ENCODE results near the gene ZNRF3. TPM values are rescaled to one million over a fixed set of nuclear protein-coding genes. Genes with fewer than 3 reads are reported as not detected.

Gene ZNRF3
- polyA plus RNA-seq, 3 donors: 0.13 TPM; not detected in 2

DNA sequence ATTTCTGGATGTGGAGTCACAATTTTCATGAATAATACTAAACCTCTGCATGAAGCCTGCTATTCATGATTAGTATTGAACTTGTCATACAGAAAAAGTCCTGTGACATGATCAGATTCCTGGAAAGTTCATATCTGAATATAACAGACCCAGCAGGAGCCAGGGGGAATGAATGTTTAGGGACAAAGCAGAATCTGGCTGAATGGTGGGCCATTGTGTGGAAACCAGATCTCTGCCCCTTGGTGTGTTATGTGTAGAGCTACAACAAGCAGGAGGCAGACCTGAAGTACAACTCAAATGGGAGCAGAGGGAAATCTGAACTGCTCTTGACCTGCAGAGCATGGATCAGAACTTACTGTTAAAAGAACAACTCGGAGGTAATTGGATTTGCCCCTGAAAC lies 219.7 kb downstream of the ZNRF3 start:
- Mint-ChIP-seq H3K4me3 (no peak overlapping the region), H3K36me3 (no peaks in the 10 kb centered on the region), H3K9me3 (peaks cover 0 to 1% (median 0%) of the 10 kb centered on the region in 7 donors), H3K27me3 (ENCODE audit: low read depth in 3 of 3) (peaks cover 1 to 3% (median 3%) of the 10 kb centered on the region in 3 donors), H3K4me1 (no peaks in the 10 kb centered on the region), H3K27ac (no peak overlapping the region)
- Histone ChIP-seq H3K9me3 (replicated peaks in 1 of 2; ENCODE audit: control insufficient read depth in 1 of 2, insufficient read depth in 1 of 2, low read length in 2 of 2) (no peaks in the 10 kb centered on the region), H3K79me2 (ENCODE audit: insufficient read depth, low read length) (no peaks in the 10 kb centered on the region), H3K4me3 (replicated peaks in 1 of 3; ENCODE audit: low read depth in 2 of 3, low read length in 3 of 3) (no peak overlapping the region), H3K36me3 (replicated peaks in 1 of 2; ENCODE audit: control insufficient read depth in 1 of 2, insufficient read depth in 2 of 2, low read length in 2 of 2) (no peaks in the 10 kb centered on the region), H3K4me2 (replicated peaks; ENCODE audit: extremely low read depth, low read length, poor library complexity, severe bottlenecking) (no peak overlapping the region), H3K27me3 (ENCODE audit: control insufficient read depth in 2 of 2, insufficient read depth in 2 of 2, low read length in 2 of 2) (no peaks in the 10 kb centered on the region), H4K20me1 (ENCODE audit: insufficient read depth, low read length) (no peaks in the 10 kb centered on the region), H3K27ac (ENCODE audit: low read depth in 1 of 2, low read length in 2 of 2) (no peak overlapping the region), H3K9ac (ENCODE audit: insufficient read depth, low read length, poor library complexity, severe bottlenecking) (no peak overlapping the region), H2AFZ (ENCODE audit: insufficient read depth, low read depth, low read length, poor library complexity, severe bottlenecking) (no peak overlapping the region), H3K4me1 (ENCODE audit: control insufficient read depth in 1 of 2, insufficient read depth in 2 of 2, low read length in 2 of 2) (no peaks in the 10 kb centered on the region)
- WGBS (ENCODE audit: insufficient coverage): 100% methylated on average over 1 of the region's 1 CpG
- no peak for DNase-seq
- TF ChIP-seq, protein P1, sequence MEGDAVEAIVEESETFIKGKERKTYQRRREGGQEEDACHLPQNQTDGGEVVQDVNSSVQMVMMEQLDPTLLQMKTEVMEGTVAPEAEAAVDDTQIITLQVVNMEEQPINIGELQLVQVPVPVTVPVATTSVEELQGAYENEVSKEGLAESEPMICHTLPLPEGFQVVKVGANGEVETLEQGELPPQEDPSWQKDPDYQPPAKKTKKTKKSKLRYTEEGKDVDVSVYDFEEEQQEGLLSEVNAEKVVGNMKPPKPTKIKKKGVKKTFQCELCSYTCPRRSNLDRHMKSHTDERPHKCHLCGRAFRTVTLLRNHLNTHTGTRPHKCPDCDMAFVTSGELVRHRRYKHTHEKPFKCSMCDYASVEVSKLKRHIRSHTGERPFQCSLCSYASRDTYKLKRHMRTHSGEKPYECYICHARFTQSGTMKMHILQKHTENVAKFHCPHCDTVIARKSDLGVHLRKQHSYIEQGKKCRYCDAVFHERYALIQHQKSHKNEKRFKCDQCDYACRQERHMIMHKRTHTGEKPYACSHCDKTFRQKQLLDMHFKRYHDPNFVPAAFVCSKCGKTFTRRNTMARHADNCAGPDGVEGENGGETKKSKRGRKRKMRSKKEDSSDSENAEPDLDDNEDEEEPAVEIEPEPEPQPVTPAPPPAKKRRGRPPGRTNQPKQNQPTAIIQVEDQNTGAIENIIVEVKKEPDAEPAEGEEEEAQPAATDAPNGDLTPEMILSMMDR (IDR thresholded peaks at IDR 0.05): no peak
- intact Hi-C loops (cut with micrococcal nuclease): no loop called here

DNA sequence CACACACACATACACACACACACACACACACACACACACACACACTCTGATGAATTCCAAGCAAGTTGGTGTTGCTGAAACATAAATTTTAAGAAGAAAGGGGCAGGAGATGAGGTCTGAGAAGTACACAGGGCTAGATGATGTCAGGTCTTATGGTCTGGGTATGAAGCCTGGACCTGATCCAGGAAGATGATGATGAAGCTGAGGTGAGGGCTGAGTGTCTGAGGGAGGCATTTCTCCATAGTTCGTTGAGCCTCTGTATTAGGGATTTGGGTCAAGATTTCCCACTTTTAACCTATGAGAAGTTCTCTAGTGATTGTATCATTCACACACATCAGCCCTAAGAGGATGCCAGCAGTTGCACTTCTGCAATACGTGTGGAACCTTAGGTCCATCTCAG lies 222.1 kb downstream of the ZNRF3 start:
- no peaks in the 10 kb centered on the region for H3K4me1 ChIP-seq (ENCODE audit: control insufficient read depth in 1 of 2, insufficient read depth in 2 of 2, low read length in 2 of 2)
- H2AFZ ChIP-seq (ENCODE audit: insufficient read depth, low read depth, low read length, poor library complexity, severe bottlenecking): no peak overlapping the region
- H3K9me3 Mint-ChIP-seq: peaks cover 0 to 1% (median 0%) of the 10 kb centered on the region in 7 donors
- H3K4me1 Mint-ChIP-seq: no peaks in the 10 kb centered on the region
- no peak overlapping the region for H3K4me3 ChIP-seq (replicated peaks in 1 of 3; ENCODE audit: low read depth in 2 of 3, low read length in 3 of 3)
- peaks cover 0 to 2% (median 0%) of the 10 kb centered on the region in 3 donors for H3K27me3 Mint-ChIP-seq (ENCODE audit: low read depth in 3 of 3)
- intact Hi-C loops (cut with micrococcal nuclease): no loop called here
- no peaks in the 10 kb centered on the region for H3K9me3 ChIP-seq (replicated peaks in 1 of 2; ENCODE audit: control insufficient read depth in 1 of 2, insufficient read depth in 1 of 2, low read length in 2 of 2)
- no CpG with 5 or more reads among the region's 2 CpGs for WGBS (ENCODE audit: insufficient coverage)
- H3K9ac ChIP-seq (ENCODE audit: insufficient read depth, low read length, poor library complexity, severe bottlenecking): no peak overlapping the region
- TF ChIP-seq, protein P1 (IDR thresholded peaks at IDR 0.05): no peak
- H3K4me2 ChIP-seq (replicated peaks; ENCODE audit: extremely low read depth, low read length, poor library complexity, severe bottlenecking): no peak overlapping the region
- no peak for DNase-seq
- H3K36me3 ChIP-seq (replicated peaks in 1 of 2; ENCODE audit: control insufficient read depth in 1 of 2, insufficient read depth in 2 of 2, low read length in 2 of 2): no peaks in the 10 kb centered on the region
- no peak overlapping the region for H3K27ac ChIP-seq (ENCODE audit: low read depth in 1 of 2, low read length in 2 of 2)
- H3K27me3 ChIP-seq (ENCODE audit: control insufficient read depth in 2 of 2, insufficient read depth in 2 of 2, low read length in 2 of 2): no peaks in the 10 kb centered on the region
- no peaks in the 10 kb centered on the region for H3K79me2 ChIP-seq (ENCODE audit: insufficient read depth, low read length)
- H3K4me3 Mint-ChIP-seq: no peak overlapping the region
- H3K36me3 Mint-ChIP-seq: no peaks in the 10 kb centered on the region
- H4K20me1 ChIP-seq (ENCODE audit: insufficient read depth, low read length): no peaks in the 10 kb centered on the region
- no peak overlapping the region for H3K27ac Mint-ChIP-seq
